ENCODE results near the gene PTPRN2. TPM values are rescaled to one million over a fixed set of nuclear protein-coding genes. Genes with fewer than 3 reads are reported as not detected.

The PTPRN2 gene
- polyA plus RNA-seq, 1 experiment: 0.31 TPM

DNA sequence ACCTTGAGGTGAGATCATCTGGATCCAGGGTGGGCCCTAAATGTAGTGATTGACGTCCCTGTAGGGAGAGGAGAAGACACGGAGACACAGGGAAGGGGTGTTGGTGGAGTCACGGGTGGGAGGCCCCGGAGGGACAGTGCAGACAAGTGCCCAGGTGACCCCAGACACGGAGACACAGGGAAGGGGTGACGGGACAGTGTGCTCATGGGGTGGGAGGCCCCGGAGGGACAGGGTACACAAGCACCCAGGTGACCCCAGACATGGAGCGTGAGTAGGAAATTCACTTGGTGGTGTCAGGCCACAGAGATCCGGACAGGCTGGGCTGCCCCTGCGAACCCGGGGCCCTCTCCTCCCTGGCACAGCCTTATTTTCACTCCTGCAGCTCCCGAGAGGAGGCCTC is 176.9 kb downstream of the PTPRN2 start:
- ChIA-PET CTCF (no interaction called here), POLR2A (no interaction called here)
- Histone ChIP-seq H3K27me3 (ENCODE audit: control insufficient read depth, insufficient read depth, low read length) (no peaks in the 10 kb centered on the region), H3K36me3 (ENCODE audit: control insufficient read depth, insufficient read depth, low read length) (no peaks in the 10 kb centered on the region), H3K4me3 (ENCODE audit: low read depth, low read length) (no peak overlapping the region)
- DNase-seq (ENCODE audit: low read depth): no peak
- TF ChIP-seq CTCF (IDR thresholded peaks at IDR 0.05; ENCODE audit: insufficient read depth, low read depth, low read length): no peak

DNA sequence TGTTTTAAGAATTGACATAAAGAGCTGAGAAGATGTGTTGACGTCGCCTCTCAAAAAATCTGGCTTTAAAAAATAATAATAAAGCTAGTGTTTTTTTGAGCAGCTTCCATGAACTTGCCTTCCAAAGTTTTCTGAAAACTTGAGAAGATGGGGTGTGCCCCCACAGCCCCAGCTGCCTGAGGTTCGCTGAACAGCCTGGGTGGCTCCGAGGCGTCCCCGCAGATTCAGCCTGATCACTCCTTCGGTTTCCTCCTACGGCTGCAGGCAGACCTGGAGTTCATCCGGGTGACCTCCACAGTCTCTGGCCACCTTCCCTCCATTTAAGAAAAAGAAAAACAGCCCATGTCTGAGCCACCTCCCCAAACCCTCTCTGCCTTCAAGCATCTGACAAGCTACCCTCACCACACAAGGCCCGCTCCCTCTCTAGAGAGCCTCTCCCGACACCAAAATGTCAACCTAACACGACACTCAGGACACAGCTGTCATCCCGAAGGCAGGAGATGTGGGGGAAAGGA is 177.8 kb downstream of the PTPRN2 start:
- Histone ChIP-seq H3K36me3 (ENCODE audit: control insufficient read depth, insufficient read depth, low read length) (no peaks in the 10 kb centered on the region), H3K4me3 (ENCODE audit: low read depth, low read length) (no peak overlapping the region), H3K27me3 (ENCODE audit: control insufficient read depth, insufficient read depth, low read length) (no peaks in the 10 kb centered on the region)
- TF ChIP-seq CTCF (IDR thresholded peaks at IDR 0.05; ENCODE audit: insufficient read depth, low read depth, low read length): no peak
- no peak for DNase-seq (ENCODE audit: low read depth)
- ChIA-PET CTCF (no interaction called here), POLR2A (no interaction called here)

GRCh38 chr7:158409120-158409519 is 178.5 kb downstream of the PTPRN2 start:
- Histone ChIP-seq H3K36me3 (ENCODE audit: control insufficient read depth, insufficient read depth, low read length) (no peaks in the 10 kb centered on the region), H3K27me3 (ENCODE audit: control insufficient read depth, insufficient read depth, low read length) (no peaks in the 10 kb centered on the region), H3K4me3 (ENCODE audit: low read depth, low read length) (no peak overlapping the region)
- TF ChIP-seq CTCF (IDR thresholded peaks at IDR 0.05; ENCODE audit: insufficient read depth, low read depth, low read length): no peak
- POLR2A ChIA-PET: no interaction called here
- CTCF ChIA-PET: no interaction called here
- DNase-seq (ENCODE audit: low read depth): no peak

DNA sequence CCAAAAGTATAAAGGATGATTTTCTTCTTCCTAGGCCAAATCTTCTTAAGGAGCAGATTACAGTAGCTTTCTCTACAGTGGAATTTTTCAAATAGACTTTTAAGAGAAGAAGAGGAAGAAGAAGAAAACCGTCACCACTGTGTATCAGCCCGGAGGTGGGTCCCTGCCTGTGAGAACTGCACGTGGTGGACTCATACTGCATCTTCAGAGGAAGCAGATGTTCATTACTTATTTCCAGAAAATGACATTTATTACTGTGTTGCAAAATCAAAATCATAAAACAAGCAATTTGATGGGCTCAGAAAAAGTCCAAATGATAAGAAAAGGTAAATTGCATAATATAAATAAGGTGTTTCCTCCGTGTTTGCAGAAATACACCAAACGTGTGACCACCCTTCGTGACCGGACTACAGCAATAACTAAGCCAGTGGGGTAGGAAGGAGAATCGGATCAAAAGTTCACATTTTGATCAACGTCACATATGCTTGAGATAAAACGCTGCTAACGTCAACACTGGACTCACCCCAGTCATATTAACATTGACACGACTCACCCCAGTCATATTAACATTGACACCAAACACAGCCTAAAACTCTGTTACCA is 179.2 kb downstream of the PTPRN2 start:
- Histone ChIP-seq H3K4me3 (ENCODE audit: low read depth, low read length) (no peak overlapping the region), H3K27me3 (ENCODE audit: control insufficient read depth, insufficient read depth, low read length) (no peaks in the 10 kb centered on the region), H3K36me3 (ENCODE audit: control insufficient read depth, insufficient read depth, low read length) (no peaks in the 10 kb centered on the region)
- no peak for TF ChIP-seq CTCF (IDR thresholded peaks at IDR 0.05; ENCODE audit: insufficient read depth, low read depth, low read length)
- DNase-seq (ENCODE audit: low read depth): no peak
- ChIA-PET CTCF (no interaction called here), POLR2A (no interaction called here)

DNA sequence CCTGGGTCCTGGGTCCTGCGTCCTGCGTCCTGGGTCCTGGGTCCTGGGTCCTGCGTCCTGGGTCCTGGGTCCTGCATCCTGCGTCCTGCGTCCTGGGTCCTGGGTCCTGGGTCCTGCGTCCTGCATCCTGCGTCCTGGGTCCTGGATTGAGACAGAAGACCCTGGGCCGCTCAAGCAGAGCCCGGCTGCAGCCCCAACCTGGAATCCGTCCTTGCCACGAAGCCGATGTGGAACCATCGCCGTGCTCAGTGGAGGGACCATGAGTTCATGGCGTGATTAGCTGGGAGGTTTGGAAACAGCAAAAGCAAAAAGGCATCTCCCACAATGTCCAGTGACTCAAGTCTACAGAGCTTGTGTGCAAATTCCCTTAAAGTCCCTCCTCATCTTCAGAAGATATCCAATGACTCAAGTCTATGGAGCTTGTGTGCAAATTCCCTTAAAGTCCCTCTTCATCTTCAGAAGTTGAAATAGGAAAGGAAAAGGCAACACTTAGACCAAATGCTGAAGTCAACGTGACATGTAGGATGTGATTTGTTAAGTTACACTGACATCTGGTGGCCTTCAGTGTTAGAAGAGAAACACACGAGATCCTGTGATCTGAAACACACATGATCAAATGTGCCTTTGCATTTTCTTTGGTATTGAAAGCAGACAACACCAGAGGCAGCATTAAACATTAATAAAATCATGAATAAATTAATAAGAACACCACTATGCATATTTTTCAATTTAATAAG is 179.9 kb downstream of the PTPRN2 start:
- DNase-seq (ENCODE audit: low read depth): no peak
- CTCF ChIA-PET: no interaction called here
- no peaks in the 10 kb centered on the region for H3K36me3 ChIP-seq (ENCODE audit: control insufficient read depth, insufficient read depth, low read length)
- POLR2A ChIA-PET: no interaction called here
- H3K4me3 ChIP-seq (ENCODE audit: low read depth, low read length): no peak overlapping the region
- no peak for TF ChIP-seq CTCF (IDR thresholded peaks at IDR 0.05; ENCODE audit: insufficient read depth, low read depth, low read length)
- H3K27me3 ChIP-seq (ENCODE audit: control insufficient read depth, insufficient read depth, low read length): no peaks in the 10 kb centered on the region

All from BJ (cell line).